CD4-positive, alpha-beta T cell treated with Interleukin-12 subunit alpha and Interleukin-12 subunit beta, for 1 hour (primary cell): ENCODE data around the gene PLPPR3.
"Not testable (repeated sequence)": the region's sequence is repeated elsewhere in the genome, so short reads cannot be mapped to it uniquely, and the experiment has no call there.

Experiments
- DNase-seq: peaks from one replicate; pipeline ENCODE4 v3.0.0-alpha.2; 2020

PLPPR3 gene

GRCh38 chr19:825897-826644, 4.3 kb upstream of the PLPPR3 start:
- no peak for DNase-seq

- DNase-seq: no peak
These were observed 3.1 kb upstream of the PLPPR3 start for GRCh38 chr19:824885-825284.

- DNase-seq: no peak
These were observed 1.9 kb upstream of the PLPPR3 start for GRCh38 chr19:823565-824121.

- no peak for DNase-seq
These were observed 427 bp downstream of the PLPPR3 start for GRCh38 chr19:821231-821824.

- DNase-seq: not testable (repeated sequence)
These were observed 1.5 kb downstream of the PLPPR3 start for GRCh38 chr19:820212-820611.

- DNase-seq: no peak
These were observed 5.3 kb downstream of the PLPPR3 start for GRCh38 chr19:816500-816857.

GRCh38 chr19:815775-816499, 5.8 kb downstream of the PLPPR3 start:
- DNase-seq: no peak

GRCh38 chr19:815079-815774, 6.5 kb downstream of the PLPPR3 start:
- DNase-seq: no peak

- no peak for DNase-seq
These were observed 7.3 kb downstream of the PLPPR3 start for GRCh38 chr19:814152-815078.

GRCh38 chr19:813219-814151, 8.3 kb downstream of the PLPPR3 start:
- DNase-seq: no peak

GRCh38 chr19:812747-813218, 9.0 kb downstream of the PLPPR3 start:
- DNase-seq: no peak

GRCh38 chr19:812049-812746, 9.6 kb downstream of the PLPPR3 start:
- DNase-seq: no peak

- DNase-seq: no peak
These were observed 10.2 kb downstream of the PLPPR3 start for GRCh38 chr19:811506-812048.

GRCh38 chr19:810883-811489, 10.8 kb downstream of the PLPPR3 start:
- DNase-seq: no peak

- DNase-seq: no peak
These were observed 11.5 kb downstream of the PLPPR3 start for GRCh38 chr19:810077-810855.

- no peak for DNase-seq
These were observed 13.4 kb downstream of the PLPPR3 start for GRCh38 chr19:808423-808775.

- no peak for DNase-seq
These were observed 13.9 kb downstream of the PLPPR3 start for GRCh38 chr19:807627-808422.
